GM12801 (cell line): ENCODE measurements around the gene MTERF4.

ENCODE experiments used
- TF ChIP-seq, protein P1 (sequence below): IDR thresholded peaks from one replicate; pipeline ENCODE4 v1.5.1; 2011; ENCODE audit warnings: control low read depth; ENCODE audit not compliant: insufficient read length; ENCODE audit errors: extremely low read depth

MTERF4 gene

GRCh38 chr2:241080405-241081189 is 21.5 kb downstream of the MTERF4 start:
- TF ChIP-seq, protein P1, sequence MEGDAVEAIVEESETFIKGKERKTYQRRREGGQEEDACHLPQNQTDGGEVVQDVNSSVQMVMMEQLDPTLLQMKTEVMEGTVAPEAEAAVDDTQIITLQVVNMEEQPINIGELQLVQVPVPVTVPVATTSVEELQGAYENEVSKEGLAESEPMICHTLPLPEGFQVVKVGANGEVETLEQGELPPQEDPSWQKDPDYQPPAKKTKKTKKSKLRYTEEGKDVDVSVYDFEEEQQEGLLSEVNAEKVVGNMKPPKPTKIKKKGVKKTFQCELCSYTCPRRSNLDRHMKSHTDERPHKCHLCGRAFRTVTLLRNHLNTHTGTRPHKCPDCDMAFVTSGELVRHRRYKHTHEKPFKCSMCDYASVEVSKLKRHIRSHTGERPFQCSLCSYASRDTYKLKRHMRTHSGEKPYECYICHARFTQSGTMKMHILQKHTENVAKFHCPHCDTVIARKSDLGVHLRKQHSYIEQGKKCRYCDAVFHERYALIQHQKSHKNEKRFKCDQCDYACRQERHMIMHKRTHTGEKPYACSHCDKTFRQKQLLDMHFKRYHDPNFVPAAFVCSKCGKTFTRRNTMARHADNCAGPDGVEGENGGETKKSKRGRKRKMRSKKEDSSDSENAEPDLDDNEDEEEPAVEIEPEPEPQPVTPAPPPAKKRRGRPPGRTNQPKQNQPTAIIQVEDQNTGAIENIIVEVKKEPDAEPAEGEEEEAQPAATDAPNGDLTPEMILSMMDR = no peak

- TF ChIP-seq, protein P1 = no peak
These were observed 27.1 kb downstream of the MTERF4 start for GRCh38 chr2:241074901-241075540.

- TF ChIP-seq, protein P1 = no peak
These were observed 27.8 kb downstream of the MTERF4 start for GRCh38 chr2:241074065-241074818.

GRCh38 chr2:241073166-241074064 is 28.7 kb downstream of the MTERF4 start:
- TF ChIP-seq, protein P1 = no peak

- TF ChIP-seq, protein P1 = no peak
These were observed 29.4 kb downstream of the MTERF4 start for GRCh38 chr2:241072553-241073165.

- TF ChIP-seq, protein P1 = no peak
These were observed 29.9 kb downstream of the MTERF4 start for GRCh38 chr2:241072151-241072550.
